GM06990 (cell line): Measurements from ENCODE around the gene MTF2.

Experiments
- DNase-seq: peaks from one replicate; pipeline ENCODE4 v3.0.0-alpha.2; 2011; ENCODE audit not compliant: insufficient read length; ENCODE audit errors: extremely low read depth
- H3K27me3 ChIP-seq: replicated peaks from 2 replicates; pipeline ENCODE4 v1.6.0; 2011; ENCODE audit warnings: low read length; ENCODE audit not compliant: control insufficient read depth, insufficient read depth
- H3K36me3 ChIP-seq: 2 replicates; pipeline ENCODE4 v1.5.1; 2011; ENCODE audit warnings: low read length; ENCODE audit not compliant: control insufficient read depth, insufficient read depth
- H3K4me3 ChIP-seq: replicated peaks from 2 replicates; pipeline ENCODE4 v1.5.1; 2011; ENCODE audit warnings: low read depth, mild to moderate bottlenecking, control low read depth, low read length
- CTCF ChIP-seq: IDR thresholded peaks from 2 replicates; pipeline ENCODE4 v1.5.1; 2011; ENCODE audit warnings: low read length, control low read depth, mild to moderate bottlenecking, inconsistent platforms; ENCODE audit not compliant: insufficient read depth, poor library complexity, severe bottlenecking

The MTF2 gene

GRCh38 chr1:93114391-93114790 lies 35.3 kb downstream of the MTF2 start:
- no peak for TF ChIP-seq CTCF
- H3K4me3 ChIP-seq = no peak overlapping the region
- no peak for DNase-seq
- peaks cover 2% of the 10 kb centered on the region for H3K36me3 ChIP-seq
- H3K27me3 ChIP-seq = no peaks in the 10 kb centered on the region

- peaks cover 1% of the 10 kb centered on the region for H3K36me3 ChIP-seq
- DNase-seq = no peak
- no peak overlapping the region for H3K4me3 ChIP-seq
- TF ChIP-seq CTCF = no peak
- H3K27me3 ChIP-seq = no peaks in the 10 kb centered on the region
Observed at GRCh38 chr1:93120614-93121013, 41.5 kb downstream of the MTF2 start.

- TF ChIP-seq CTCF = no peak
- H3K36me3 ChIP-seq = peaks cover 1% of the 10 kb centered on the region; the same call in 1 of the 2 replicates
Observed at GRCh38 chr1:93123201-93123783, 44.2 kb downstream of the MTF2 start.

GRCh38 chr1:93124556-93125355 lies 45.7 kb downstream of the MTF2 start:
- no peak for DNase-seq
- no peak for TF ChIP-seq CTCF
- H3K27me3 ChIP-seq = no peaks in the 10 kb centered on the region
- H3K4me3 ChIP-seq = no peak overlapping the region
- peaks cover 2% of the 10 kb centered on the region for H3K36me3 ChIP-seq

More at GRCh38 chr1:93123201-93123783, 44.2 kb downstream of the MTF2 start:
- Histone ChIP-seq H3K4me3 (no peak overlapping the region), H3K27me3 (no peaks in the 10 kb centered on the region)
- DNase-seq = no peak

GRCh38 chr1:93129507-93130099 lies 50.5 kb downstream of the MTF2 start:
- Histone ChIP-seq H3K36me3 (peaks cover 4% of the 10 kb centered on the region), H3K27me3 (no peaks in the 10 kb centered on the region), H3K4me3 (no peak overlapping the region)
- TF ChIP-seq CTCF = no peak
- DNase-seq = no peak
